Superior temporal gyrus (tissue), 1 donor: ENCODE data around the gene B4GAT1.
A peak's percentile ranks its signal among the peaks of the same experiment; 100 is the strongest.
"Not testable (repeated sequence)": the region's sequence is repeated elsewhere in the genome, so short reads cannot be mapped to it uniquely, and the experiment has no call there.

ENCODE experiments used
- DNase-seq: peaks from one replicate; pipeline ENCODE4 v3.0.0-alpha.2; 2016; ENCODE audit errors: extremely low spot score

B4GAT1 gene

DNA sequence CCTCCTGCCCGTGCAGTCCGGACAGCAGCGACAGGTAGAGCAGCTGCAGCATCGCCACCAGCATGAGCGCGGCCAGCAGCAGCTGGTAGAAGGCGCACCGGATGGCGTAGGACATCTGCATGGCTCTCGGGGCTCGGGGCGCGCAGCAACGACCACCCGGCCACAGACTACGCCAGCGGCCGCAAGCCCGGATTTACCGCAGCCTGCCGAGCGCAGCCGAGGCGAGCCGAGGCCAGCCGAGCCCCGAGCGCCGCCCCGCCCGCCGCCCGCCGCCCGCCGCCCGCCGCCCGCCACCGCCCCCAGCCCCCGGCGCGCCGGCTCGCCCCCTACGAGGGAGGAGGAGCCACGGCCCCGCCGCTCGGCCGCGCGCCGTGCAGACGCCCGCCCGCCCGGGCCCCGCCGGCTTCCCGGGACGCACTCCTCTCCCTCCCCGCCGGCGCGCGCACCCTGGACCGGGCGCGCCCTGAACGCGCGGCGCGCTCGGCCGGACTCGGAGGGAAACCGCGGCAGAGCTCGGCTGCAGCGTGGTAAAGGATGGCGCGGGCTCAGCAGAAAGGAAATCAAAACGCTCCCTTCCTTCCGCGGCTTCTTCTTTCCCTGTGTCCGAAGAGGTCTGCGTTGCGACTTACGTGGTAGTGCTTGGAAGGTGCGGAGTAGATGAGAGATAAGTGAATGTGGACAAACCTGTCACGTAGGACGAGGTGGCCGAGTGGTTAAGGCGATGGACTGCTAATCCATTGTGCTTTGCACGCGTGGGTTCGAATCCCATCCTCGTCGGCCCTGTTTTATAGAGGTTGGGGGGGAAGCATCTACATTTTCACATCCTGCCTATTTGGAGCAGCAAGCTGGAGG lies at the start of gene B4GAT1:
Gene B4GAT1, minus strand, starts transcription at position 205 of the 852 bp plus-strand sequence. Its CDS starts 84 bp downstream, at position 121.
- peak; percentile 96 for DNase-seq

DNA sequence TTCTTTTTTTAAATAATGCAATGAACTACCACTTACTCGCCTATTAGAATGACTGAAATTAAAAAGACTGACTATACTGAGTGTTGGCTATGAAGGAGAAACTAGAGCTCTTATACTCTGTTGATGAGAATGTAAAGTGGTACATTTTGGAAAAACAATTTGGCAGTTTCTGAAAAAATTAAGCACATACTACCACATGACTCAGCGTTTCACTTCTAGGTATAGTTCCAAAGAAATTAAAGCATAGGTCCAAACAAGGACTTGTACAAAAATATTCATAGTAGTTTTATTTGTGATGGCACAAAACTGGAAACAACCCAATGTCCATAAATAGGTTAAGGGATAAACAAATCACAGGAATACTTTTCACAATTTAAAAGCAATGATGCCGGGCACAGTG lies 46.5 kb upstream of the B4GAT1 start:
- no peak for DNase-seq

DNA sequence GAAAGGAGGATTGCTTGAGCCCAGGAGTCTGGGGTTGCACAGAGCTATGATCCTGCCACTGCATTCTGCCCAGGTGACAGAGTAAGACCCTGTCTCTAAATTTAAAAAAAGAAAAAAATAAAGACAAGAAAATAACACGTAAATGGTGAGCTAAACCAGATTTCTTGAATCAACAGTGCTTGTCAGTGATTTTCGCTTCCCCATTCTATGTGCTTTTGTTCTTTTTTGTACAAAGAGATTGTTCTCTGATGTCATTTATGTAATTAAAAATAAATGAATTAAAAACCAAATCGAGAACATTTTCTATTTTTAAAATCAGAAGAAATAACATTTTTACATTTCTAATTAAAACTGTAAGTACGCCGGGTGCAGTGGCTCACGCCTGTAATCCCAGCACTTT lies 43.9 kb upstream of the B4GAT1 start:
- DNase-seq: no peak

DNA sequence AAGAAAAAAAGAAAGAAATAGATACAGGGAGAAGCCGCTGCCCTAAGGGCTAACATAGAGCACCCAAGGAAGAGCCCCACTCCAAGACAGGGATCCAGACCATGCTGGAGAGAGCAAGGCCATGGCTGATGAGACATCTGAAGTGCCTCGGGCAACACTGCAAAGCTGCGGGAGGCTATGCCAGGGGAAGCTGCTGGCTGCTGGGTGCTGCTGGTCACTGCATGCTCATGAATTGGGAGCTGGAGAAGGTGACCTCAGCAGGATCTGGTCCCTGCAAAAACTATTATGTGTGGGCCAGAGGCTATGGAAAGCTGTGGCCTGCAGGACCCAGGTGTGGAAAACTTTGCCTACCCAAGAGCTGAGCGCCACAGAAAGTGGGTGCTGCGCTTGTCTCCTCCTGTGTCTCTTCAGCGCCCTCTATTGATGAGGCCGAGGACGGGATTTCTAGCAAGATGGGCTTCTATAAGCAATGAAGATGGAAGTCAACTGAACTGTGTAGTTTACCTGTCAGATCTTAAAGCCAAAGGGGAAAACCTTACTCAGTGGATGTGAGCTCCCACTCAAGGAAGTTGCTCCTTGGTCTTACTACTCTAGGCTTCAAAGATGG lies 41.5 kb upstream of the B4GAT1 start:
- peak; percentile 59 for DNase-seq

DNA sequence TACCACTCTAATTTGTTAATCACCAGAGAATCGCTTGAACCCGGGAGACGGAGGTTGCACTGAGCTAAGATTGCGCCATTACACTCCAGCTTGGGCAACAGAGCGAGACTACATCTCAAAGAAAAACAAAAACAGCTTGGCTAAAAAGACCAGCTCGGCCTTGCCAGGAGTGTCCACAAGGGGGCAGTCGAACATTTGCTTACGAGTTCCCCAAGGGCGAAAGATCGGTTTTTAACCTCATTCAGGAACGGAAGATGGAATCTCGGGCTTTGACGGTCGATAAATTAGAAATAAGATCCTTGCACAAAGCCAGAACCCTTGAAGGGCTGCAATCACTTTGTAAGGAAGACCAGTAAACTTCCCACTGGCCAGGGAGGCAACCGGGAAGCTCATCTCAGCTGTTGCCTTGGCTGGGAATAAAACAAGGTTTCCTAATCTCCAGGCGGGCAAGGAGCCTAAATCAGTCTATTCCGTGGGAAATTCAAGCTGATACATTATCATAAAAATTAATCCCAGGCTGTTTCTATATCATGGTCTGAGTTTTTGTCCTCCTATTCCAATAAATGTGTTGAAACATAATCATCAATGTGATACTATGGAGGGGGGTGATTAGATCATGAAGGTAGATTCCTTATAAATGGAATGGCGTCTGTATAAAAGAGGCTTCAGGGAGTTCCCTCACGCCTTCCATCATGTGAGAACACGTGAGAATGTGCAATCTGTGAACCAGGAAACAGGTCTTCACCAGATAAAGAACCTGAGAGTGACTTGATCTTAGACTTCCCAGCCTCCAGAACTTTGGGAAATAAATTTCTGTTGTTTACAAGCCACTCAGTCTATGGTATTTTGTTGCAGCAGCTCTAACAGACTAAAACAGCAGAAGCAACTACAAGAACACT lies 39.0 kb upstream of the B4GAT1 start:
- peak; percentile 95 for DNase-seq

DNA sequence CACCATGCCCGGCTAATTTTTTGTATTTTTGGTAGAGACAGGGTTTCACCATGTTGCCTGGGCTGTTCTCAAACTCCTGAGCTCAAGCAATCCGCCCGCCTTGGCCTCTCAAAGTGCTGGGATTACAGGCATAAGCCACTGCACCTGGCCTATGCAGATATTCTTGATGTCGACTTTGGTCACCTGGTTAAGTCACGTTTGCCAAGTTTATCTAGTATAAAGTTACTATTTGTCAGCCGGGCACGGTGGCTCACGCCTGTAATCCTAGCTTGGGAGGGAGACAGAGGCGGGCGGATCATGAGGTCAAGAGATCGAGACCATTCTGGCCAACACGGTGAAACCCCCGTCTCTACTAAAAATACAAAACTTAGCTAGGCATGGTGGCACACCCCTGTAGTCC lies 36.9 kb upstream of the B4GAT1 start:
- DNase-seq: not testable (repeated sequence)

DNA sequence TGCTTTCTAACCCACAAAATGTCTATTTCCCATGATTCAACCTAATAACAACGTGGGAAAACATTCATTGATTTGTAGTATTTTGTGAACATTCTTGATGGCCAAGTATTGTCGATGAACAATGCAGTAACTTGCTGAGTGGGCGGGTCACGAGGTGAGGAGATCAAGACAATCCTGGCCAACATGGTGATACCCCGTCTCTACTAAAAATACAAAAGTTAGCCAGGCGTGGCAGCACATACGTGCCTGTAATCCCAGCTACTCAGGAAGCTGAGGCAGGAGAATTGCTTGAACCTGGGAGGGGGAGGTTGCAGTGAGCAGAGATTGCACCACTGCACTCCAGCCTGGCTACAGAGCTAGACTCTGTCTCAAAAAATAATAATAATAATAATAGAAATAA lies 32.8 kb upstream of the B4GAT1 start:
- not testable (repeated sequence) for DNase-seq

DNA sequence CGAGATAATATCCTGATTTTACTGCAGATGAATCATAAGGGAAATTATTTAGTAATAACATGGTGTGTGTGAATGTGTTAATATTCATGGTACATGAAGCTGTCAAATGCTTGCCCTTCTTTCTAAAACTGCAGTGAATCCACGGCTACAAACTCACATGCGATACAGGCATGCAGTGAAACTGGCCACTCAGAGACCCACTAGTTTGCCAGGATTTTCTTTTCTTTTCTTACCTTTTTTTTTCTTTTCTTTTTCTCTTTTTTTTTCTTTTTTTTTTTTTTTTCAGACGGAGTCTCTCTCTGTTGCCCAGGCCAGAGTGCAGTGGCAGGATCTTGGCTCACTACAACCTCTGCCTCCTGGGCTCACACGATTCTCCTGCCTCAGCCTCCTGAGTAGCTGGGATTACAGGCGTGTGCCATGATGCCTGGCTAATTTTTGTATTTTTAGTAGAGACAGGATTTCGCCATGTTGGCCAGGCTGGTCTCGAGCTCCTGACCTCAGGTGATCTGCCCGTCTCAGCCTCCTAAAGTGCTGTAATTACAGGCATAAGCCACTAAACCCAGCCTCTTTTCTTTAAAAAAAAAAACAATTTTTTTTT lies 26.4 kb upstream of the B4GAT1 start:
- not testable (repeated sequence) for DNase-seq

DNA sequence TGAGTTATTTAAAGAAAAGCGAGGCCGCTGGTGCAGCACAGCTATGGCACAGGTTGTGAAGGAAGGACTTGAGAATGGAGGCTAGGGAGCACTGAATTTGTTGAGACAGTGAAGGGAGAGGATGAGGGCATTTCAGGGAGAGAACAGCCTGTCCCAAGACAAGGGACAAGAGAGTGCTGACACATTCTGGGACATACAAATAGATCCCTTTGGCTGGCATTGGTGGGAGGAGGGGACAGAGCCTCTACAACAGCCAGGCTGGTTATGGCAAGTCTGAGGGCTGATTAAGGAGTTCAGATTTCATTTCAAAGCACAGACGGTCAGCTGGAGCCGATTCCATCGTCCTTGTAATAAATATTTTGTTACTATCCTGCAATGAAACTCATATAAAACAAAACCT lies 25.8 kb upstream of the B4GAT1 start:
- DNase-seq: peak; percentile 35

DNA sequence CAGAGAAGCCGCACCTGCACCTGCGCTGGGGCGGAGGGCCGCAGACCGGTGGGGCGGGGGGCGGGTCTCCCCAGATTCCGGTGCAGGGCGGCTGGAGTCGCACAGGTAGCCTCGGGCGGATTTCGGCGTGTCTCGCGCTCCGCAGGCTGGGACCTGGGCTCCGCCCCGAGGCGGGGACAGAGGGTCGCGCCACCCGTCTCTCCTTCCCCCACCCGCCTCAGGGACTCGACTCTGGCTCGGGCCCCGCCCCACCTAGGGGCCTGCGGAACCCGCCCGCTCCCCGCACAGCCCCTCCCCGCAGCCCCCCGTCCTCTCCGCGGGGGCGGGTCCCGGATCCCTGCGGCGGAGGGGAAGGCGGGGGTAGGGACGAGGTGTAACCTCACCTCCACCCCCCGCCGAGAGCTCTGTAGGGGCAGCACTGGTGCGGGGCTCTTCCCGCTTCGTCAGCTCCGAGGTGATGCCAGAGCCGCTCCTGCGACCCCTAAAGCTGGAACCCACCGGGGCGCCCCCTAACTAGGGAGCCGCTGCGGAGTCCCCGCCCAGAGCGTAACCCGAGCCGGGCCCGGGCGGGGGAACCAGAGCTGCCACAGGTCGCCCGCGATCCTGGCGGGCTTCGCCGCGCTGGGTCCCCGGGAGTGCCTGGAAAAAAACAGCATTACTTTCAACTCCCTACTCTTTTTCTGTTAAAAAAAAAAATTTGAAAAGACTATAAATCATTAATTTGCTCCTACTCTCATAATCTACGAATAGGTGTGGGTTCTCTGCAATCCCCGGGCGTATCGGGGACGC lies 24.4 kb upstream of the B4GAT1 start, which contains the start of gene SLC29A2:
Gene SLC29A2, minus strand, starts transcription at position 134 of the 789 bp plus-strand sequence. CDS start 169 bp downstream, outside the sequence.
- no peak for DNase-seq

DNA sequence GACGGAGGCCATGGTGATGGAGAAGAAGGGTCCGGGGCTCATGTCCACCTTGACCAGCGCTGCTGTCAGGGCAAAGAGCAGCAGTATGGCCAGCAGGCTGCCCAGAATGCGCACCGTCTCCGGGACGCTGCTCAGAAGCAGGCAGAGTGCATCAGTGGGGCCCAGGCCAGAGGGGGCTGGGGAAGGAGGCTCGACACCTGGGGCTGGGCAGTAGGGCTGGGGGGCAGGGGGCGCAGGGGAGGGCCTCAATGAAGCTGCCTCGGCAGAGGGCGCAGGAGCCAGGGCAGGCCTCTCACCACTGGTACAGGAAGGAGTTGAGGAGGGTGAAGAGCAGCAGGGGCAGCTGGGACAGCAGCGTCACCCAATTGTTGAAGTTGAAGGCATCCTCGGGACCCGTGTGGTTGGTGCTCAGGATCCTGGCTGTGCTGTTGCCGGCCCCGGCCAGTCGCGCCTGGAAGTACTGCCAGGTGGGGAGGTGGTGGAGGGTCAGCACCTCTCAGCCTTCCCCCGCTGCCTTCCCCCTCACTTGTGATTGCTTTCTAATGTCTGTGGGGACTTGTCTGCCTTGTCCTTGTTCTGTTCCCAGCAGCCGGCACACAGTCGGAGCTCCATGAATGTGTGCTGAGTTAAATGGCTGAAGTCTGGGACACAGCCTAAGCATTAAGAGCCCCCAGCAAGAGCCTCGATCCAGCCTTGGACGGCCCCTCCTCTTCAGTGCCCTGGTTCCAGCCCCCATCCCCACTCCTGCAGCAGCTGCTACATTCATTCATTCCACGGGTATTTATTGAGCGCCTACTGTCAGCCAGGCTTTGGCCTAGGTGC lies 21.9 kb upstream of the B4GAT1 start:
- no peak for DNase-seq

DNA sequence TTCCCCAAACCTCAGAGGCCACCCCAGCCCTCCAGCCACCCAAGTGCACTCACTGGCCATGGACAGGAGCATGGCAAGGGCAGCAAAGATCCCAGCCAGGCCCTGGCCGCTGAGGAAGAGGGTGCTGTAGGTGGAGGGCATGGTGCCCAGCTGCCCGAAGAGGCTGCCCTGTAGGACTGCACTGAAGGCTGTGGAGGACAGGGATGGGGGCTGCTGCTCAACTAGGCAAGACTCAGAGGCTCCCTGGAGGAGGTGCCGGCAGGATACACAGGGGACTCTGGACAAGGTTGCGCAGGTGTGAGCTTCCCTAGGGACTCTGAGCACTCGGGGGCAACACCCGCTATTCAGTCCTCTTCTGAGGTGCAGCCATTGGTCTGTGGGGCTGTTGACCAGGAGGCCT lies 21.1 kb upstream of the B4GAT1 start:
- no peak for DNase-seq

DNA sequence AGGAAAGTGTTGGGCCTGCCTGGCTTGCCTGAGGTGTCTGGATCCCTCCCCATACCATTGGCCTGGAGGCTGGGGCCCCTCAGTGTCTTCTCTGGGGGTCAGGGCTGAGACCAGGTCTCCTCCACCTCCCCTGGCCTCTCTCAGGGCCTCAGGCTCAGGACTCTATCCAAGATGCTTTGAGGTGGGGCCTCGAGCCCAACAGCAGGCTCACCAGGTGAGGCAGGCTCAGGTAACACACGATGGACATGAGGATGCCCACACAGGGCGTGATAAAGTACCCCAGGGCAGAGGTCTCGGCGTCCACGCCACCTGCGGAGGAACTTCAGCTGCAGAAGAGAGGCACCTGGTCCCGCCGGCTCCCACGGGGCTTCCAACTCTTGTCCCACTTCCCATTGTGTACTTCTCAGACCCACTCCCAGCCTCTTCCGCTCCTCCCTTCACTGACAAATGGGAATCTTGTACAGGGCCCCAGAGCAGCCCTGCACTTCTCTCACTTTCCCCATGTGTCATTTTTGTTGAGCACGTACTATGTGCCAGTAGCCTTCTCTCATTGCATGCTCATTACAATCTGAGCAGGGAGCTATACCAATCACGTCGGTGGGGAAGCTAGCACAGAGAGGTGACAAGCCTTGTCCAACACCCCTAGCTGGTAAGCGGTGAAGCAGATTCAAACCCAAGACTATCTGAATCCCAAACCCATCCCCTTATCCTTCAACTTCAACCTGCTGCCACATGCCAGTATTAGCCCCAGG lies 20.3 kb upstream of the B4GAT1 start:
- no peak for DNase-seq

DNA sequence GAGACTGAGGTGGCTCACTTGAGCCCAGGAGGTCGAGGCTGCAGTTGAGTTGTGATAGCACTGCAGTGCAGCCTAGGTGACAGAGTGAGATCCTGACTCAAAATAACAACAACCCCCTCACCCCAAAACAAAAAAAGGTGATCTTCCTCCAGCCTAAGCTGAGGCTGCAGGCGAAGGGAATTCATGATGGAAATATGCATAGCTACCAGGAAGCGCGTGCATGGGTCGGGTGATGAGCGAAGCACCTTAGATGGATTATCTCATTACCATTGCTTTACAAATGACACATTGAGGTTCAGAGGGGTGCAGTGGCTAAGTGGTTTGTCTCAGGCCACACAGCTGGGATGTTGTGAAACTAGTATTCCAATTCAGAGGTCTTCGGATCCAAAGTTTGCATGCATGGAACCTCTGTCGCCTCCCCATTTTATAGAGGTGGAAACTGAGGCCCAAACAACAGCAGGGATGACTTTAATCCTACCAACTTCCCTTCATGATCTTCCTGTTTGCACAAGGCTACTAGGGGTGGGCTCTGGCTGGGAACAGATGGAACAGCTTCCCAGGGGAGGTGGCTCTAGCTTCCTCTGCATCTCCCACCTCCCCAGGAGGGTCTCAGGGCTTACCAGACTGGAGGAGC lies 19.5 kb upstream of the B4GAT1 start:
- DNase-seq: no peak

DNA sequence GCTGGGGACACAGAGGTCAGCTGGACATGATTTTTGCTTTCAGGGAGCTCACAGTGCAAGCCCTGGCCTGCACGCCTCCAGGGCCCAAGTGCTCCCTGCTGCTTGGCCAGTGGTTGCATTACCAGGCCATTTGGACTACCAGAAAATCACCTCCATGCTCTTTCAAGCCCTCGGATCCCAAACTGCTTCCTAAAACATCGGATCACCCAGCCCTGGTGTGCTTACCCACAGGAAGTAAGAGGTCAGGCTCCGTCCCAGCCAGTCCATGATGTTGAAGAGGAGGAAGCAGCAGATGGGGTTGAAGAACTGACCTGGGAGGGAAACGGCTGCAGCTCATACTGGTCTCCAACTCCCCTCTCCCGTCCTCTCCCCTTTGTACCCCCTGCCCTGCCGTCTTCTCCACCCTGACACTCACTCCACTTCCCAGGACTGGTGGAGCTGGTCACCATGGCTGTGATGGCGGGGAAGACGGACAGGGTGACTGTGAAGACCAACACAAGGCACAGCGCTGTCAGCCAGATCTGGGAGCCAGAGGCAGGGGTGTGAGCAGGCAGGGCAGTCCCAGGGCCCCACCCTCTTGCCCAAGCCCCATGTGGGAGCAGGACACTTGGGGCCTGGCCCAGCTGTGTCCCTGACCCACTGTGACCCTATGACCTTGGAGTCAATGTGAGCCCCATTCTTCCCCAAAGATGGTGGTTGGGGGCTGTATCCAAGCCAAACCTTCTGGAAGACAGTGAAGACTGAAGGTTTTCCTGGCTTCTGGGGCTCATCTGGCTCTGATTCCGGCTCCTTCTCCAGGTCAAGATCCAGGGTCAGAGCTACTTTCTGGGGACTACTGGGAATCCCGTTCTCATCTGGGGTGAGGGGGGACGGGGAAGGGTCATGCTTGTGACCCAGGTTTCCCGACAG lies 18.5 kb upstream of the B4GAT1 start:
- DNase-seq: no peak

DNA sequence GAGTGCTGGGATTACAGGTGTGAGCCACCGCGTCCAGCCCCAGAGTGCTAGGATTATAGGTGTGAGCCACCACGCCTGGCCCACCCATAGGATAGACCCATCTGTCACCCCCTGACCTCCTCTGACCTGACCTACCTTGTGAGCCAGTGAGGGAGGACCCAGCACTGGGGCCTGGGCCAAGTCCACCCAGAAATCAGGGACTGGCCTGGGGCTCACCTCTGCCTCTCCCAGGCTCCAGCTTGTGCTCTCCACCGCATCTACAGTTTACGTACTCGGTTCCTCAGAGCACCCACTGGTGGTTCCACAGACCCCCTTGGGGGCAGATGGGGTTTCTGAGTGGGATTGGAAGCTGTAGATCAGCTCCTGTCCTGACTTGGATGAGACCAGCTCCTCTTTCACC lies 17.7 kb upstream of the B4GAT1 start:
- DNase-seq: no peak

DNA sequence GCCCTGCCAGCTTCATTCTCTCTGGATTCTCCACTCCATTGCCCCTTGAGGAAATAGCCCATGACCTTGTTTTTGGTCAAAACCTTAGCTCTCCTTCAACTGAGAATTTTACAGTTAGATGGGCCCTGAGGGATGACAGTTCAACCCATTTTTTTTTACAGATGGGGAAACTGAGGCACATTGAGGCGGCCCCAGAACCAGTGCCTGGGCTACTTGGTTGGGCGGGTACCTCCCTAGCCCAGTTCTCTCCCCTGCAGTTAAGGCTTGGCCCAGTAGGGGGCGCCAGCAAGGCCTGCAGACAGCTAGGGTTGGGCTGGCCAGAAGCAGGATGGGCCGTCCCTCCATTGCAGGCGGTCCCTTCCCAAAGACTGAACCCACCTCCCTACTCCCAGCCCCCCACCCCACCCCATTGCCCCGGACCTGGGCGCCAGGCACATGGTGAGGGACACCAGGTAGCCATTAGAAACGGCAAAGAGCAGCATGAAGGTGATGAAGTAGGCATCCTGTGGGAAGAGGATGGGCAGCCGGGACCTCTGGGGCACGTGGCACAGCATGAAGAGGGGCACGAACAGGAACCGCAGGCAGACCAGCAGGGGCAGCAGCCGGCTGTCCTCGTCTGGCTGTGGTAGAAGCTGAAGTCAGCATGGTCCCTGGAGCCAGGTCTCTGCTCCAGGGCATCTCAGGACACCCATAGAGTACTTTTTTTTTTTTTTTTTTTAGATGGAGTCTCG lies 16.5 kb upstream of the B4GAT1 start:
- DNase-seq: no peak
